ENCODE measurements around the gene TMEM35A. TPM values are rescaled to one million over a fixed set of nuclear protein-coding genes. Genes with fewer than 3 reads are reported as not detected.

Gene TMEM35A
- total RNA-seq, 1 donor: 14.4 TPM

- H3K4me3 ChIP-seq (ENCODE audit: low read depth, low read length): no peak overlapping the region
- no peak for DNase-seq (ENCODE audit: low read depth)
- TF ChIP-seq CTCF (IDR thresholded peaks at IDR 0.05; ENCODE audit: insufficient read depth, low read length): no peak
Measured at GRCh38 chrX:101091817-101092216, 13.1 kb downstream of the TMEM35A start.

GRCh38 chrX:101097546-101098453 is 19.1 kb downstream of the TMEM35A start, which contains the start of gene CENPI:
TSS of gene CENPI (plus strand) at chrX:101098204. CDS start at chrX:101101071, 2,867 bp downstream.
- TF ChIP-seq CTCF (IDR thresholded peaks at IDR 0.05; ENCODE audit: insufficient read depth, low read length): no peak
- DNase-seq (ENCODE audit: low read depth): peak; percentile 88
- peak within 1 kb of the TSS; percentile 69 for H3K4me3 ChIP-seq (ENCODE audit: low read depth, low read length)

GRCh38 chrX:101108284-101108683 is 29.6 kb downstream of the TMEM35A start:
- no peak overlapping the region for H3K4me3 ChIP-seq (ENCODE audit: low read depth, low read length)
- no peak for TF ChIP-seq CTCF (IDR thresholded peaks at IDR 0.05; ENCODE audit: insufficient read depth, low read length)
- peak; percentile 34 for DNase-seq (ENCODE audit: low read depth)

- no peak for TF ChIP-seq CTCF (IDR thresholded peaks at IDR 0.05; ENCODE audit: insufficient read depth, low read length)
- DNase-seq (ENCODE audit: low read depth): peak; percentile 67
- H3K4me3 ChIP-seq (ENCODE audit: low read depth, low read length): no peak overlapping the region
Measured at GRCh38 chrX:101117701-101118100, 39.0 kb downstream of the TMEM35A start.

- no peak for DNase-seq (ENCODE audit: low read depth)
- no peak overlapping the region for H3K4me3 ChIP-seq (ENCODE audit: low read depth, low read length)
- no peak for TF ChIP-seq CTCF (IDR thresholded peaks at IDR 0.05; ENCODE audit: insufficient read depth, low read length)
Measured at GRCh38 chrX:101136235-101136634, 57.6 kb downstream of the TMEM35A start.

Other genes with a start within 250 kb of the TMEM35A start
- gene NOX1, start 204.5 kb upstream of the TMEM35A start, total RNA-seq (ENCODE audit: low replicate concordance): not detected in 2 replicates
- 0.36 TPM in 1 of 2 replicates, not detected in the other for gene XKRX, start 150.0 kb upstream of the TMEM35A start, total RNA-seq (ENCODE audit: low replicate concordance)
- not detected in 2 replicates for gene ARL13A, start 109.2 kb upstream of the TMEM35A start, total RNA-seq (ENCODE audit: low replicate concordance)
- 13.6 and 18.3 TPM in 2 replicates for gene TRMT2B, start 26.8 kb upstream of the TMEM35A start, total RNA-seq (ENCODE audit: low replicate concordance)
- gene CENPI, start 19.3 kb downstream of the TMEM35A start, total RNA-seq (ENCODE audit: low replicate concordance): 4.3 and 23.4 TPM in 2 replicates
- 0.41 and 1.8 TPM in 2 replicates for gene DRP2, start 140.9 kb downstream of the TMEM35A start, total RNA-seq (ENCODE audit: low replicate concordance)
- 0.63 and 0.98 TPM in 2 replicates for gene TAF7L, start 212.5 kb downstream of the TMEM35A start, total RNA-seq (ENCODE audit: low replicate concordance)

All from fibroblast of the aortic adventitia (primary cell).